KMS-11 (cell line): ENCODE results near the gene MPZ.

ENCODE experiments used
- H2AFZ ChIP-seq: fragments of 200-600 bp; sonication (generic); 2 replicates; pipeline ENCODE4 v1.6.1; 2016; ENCODE audit warnings: antibody characterized with exemption, mixed run types, low read depth
- H3K27ac ChIP-seq: fragments of 200-600 bp; sonication (generic); 2 replicates; pipeline ENCODE4 v1.6.1; 2016; ENCODE audit warnings: mild to moderate bottlenecking, mixed run types
- H3K27me3 ChIP-seq: fragments of 200-600 bp; sonication (generic); 2 replicates; pipeline ENCODE4 v1.6.1; 2017; ENCODE audit warnings: mild to moderate bottlenecking, low read depth, mixed run types, moderate library complexity; ENCODE audit not compliant: insufficient read depth
- H3K36me3 ChIP-seq: fragments of 200-600 bp; sonication (generic); 2 replicates; pipeline ENCODE4 v1.6.1; 2017; ENCODE audit warnings: mild to moderate bottlenecking, mixed run types; ENCODE audit not compliant: insufficient read depth
- H3K4me1 ChIP-seq: fragments of 200-600 bp; sonication (generic); 2 replicates; pipeline ENCODE4 v1.6.1; 2016; ENCODE audit warnings: mild to moderate bottlenecking, low read depth, mixed run types; ENCODE audit not compliant: poor library complexity, severe bottlenecking
- H3K4me2 ChIP-seq: fragments of 200-600 bp; sonication (generic); 2 replicates; pipeline ENCODE4 v1.7.0; 2016; ENCODE audit warnings: mild to moderate bottlenecking, mixed run types
- H3K4me3 ChIP-seq: fragments of 200-600 bp; sonication (generic); IDR thresholded peaks from 2 replicates; pipeline ENCODE4 v1.6.1; 2017; ENCODE audit warnings: low read depth, low read length, mixed read lengths; ENCODE audit not compliant: insufficient read depth
- H3K79me2 ChIP-seq: fragments of 200-600 bp; sonication (generic); 2 replicates; pipeline ENCODE4 v1.6.1; 2016; ENCODE audit warnings: low read depth, mixed run types; ENCODE audit not compliant: insufficient read depth
- H3K9ac ChIP-seq: fragments of 200-600 bp; sonication (generic); 2 replicates; pipeline ENCODE4 v1.6.1; 2016; ENCODE audit warnings: mild to moderate bottlenecking, mixed run types
- H4K20me1 ChIP-seq: fragments of 200-600 bp; sonication (generic); 2 replicates; pipeline ENCODE4 v1.6.1; 2016; ENCODE audit warnings: mild to moderate bottlenecking, mixed run types; ENCODE audit not compliant: insufficient read depth
- TF ChIP-seq, protein P1 (sequence below): fragments of 200-600 bp; sonication (generic); conservative IDR thresholded peaks from 2 replicates; pipeline ENCODE4 v1.6.1; 2017; ENCODE audit warnings: low read depth, mild to moderate bottlenecking, antibody characterized with exemption, low read length, moderate library complexity, mixed read lengths

The MPZ gene

DNA sequence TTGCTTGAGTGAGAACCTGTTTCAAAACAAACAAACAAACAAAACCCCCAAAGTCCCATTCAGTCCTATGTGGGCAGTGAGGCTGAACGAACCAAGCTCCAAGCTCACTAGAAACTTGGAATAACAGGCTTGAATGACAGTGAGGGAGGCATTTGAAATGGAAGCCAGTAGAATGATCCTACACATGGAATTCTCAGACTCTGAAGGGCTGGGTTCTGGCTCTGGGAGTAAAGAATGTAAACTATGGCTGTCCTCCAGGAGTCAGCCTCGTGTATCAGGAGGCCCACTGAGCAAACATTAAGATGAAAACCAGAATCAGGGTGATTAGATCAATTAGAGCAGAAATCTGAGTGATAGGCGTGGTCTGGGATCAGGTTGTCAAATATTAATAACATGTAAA, 36.4 kb downstream of the MPZ start:
- no peak overlapping the region for H2AFZ ChIP-seq
- H3K79me2 ChIP-seq, result no peaks in the 10 kb centered on the region
- H3K27ac ChIP-seq, result no peak overlapping the region
- no peak overlapping the region for H3K4me3 ChIP-seq
- no peak overlapping the region for H3K4me2 ChIP-seq
- H3K9ac ChIP-seq, result no peak overlapping the region
- H3K36me3 ChIP-seq, result no peaks in the 10 kb centered on the region
- H3K27me3 ChIP-seq, result no peaks in the 10 kb centered on the region
- H4K20me1 ChIP-seq, result no peaks in the 10 kb centered on the region
- TF ChIP-seq, protein P1, sequence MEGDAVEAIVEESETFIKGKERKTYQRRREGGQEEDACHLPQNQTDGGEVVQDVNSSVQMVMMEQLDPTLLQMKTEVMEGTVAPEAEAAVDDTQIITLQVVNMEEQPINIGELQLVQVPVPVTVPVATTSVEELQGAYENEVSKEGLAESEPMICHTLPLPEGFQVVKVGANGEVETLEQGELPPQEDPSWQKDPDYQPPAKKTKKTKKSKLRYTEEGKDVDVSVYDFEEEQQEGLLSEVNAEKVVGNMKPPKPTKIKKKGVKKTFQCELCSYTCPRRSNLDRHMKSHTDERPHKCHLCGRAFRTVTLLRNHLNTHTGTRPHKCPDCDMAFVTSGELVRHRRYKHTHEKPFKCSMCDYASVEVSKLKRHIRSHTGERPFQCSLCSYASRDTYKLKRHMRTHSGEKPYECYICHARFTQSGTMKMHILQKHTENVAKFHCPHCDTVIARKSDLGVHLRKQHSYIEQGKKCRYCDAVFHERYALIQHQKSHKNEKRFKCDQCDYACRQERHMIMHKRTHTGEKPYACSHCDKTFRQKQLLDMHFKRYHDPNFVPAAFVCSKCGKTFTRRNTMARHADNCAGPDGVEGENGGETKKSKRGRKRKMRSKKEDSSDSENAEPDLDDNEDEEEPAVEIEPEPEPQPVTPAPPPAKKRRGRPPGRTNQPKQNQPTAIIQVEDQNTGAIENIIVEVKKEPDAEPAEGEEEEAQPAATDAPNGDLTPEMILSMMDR, result no peak
- H3K4me1 ChIP-seq, result no peaks in the 10 kb centered on the region

DNA sequence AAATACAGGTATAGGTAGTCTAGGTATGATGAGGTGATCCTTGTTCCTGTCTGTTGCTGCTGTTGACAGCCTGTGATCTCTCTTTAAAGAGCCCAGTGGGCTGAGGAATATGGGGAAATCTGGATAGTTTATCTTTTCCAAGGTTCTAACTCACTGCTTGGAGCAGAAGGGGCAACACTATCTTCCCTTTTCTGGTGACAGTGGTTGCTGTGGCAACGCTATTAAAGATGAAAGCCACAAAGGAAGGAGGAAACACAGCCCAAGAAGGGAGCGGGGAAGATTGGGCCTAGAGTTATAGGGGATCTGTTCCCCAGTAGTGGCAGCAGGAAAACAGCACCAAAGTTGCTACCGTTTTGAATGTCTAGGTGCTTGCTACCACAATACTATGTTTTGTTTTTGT, 42.4 kb downstream of the MPZ start:
- Histone ChIP-seq H3K4me2 (no peak overlapping the region), H3K4me3 (no peak overlapping the region), H3K9ac (no peak overlapping the region), H3K27ac (no peak overlapping the region), H2AFZ (no peak overlapping the region), H3K79me2 (no peaks in the 10 kb centered on the region), H3K27me3 (no peaks in the 10 kb centered on the region), H3K36me3 (no peaks in the 10 kb centered on the region), H3K4me1 (no peaks in the 10 kb centered on the region), H4K20me1 (no peaks in the 10 kb centered on the region)
- TF ChIP-seq, protein P1, result no peak

DNA sequence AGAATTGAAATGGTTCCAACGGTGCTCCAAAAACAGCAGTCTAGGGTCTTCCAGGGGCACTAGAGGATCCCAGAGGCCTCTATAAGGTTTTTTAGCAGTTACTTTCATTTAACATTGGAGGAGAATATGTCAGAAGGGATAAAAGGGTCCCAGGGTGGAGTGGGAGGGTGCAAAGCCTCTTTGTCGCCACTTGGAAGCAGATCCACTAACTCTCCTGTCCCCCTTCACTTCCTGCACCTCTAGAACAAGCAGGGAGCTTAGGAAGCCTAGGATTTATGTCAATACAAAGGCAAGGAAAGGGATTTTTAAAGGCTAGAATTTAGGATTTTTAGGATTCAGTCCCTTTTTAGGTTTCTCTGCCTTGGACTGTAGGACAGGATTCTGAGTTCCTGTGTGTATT, 42.9 kb downstream of the MPZ start:
- TF ChIP-seq, protein P1, result no peak
- Histone ChIP-seq H2AFZ (no peak overlapping the region), H3K27ac (no peak overlapping the region), H3K4me1 (no peaks in the 10 kb centered on the region), H3K36me3 (no peaks in the 10 kb centered on the region), H3K79me2 (no peaks in the 10 kb centered on the region), H3K4me3 (no peak overlapping the region), H3K27me3 (no peaks in the 10 kb centered on the region), H3K9ac (no peak overlapping the region), H3K4me2 (no peak overlapping the region), H4K20me1 (no peaks in the 10 kb centered on the region)

DNA sequence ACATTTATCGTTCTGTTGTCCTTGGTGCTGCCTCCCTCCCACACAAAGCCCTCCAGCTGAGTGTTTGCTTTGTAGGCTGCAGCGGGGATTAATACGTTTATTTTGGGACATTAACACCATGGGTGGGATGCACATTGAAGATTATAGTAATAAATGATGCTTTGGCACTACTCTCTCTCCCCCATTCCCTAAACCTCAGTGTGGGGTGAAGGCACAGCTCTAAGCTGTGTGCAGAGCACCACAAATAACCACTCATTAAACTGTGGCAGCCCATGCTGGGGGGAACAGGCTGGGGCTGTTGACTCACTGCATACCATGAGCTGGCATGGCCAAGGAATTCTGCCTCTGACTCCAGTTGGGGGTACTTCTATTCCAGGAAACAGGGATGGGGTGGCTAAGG, 43.6 kb downstream of the MPZ start:
- H3K27ac ChIP-seq, result no peak overlapping the region
- H3K9ac ChIP-seq, result no peak overlapping the region
- no peaks in the 10 kb centered on the region for H3K36me3 ChIP-seq
- no peak overlapping the region for H3K4me2 ChIP-seq
- no peak overlapping the region for H2AFZ ChIP-seq
- no peak overlapping the region for H3K4me3 ChIP-seq
- no peaks in the 10 kb centered on the region; the same call in 1 of the 2 replicates for H3K27me3 ChIP-seq
- no peaks in the 10 kb centered on the region for H3K79me2 ChIP-seq
- TF ChIP-seq, protein P1, result no peak
- no peaks in the 10 kb centered on the region for H3K4me1 ChIP-seq
- H4K20me1 ChIP-seq, result no peaks in the 10 kb centered on the region
